Central memory CD4-positive, alpha-beta T cell (primary cell): ENCODE data around the gene BNC2.

ENCODE experiments used
- DNase-seq: peaks from one replicate; pipeline ENCODE4 v3.0.0; 2022

The BNC2 gene

DNA sequence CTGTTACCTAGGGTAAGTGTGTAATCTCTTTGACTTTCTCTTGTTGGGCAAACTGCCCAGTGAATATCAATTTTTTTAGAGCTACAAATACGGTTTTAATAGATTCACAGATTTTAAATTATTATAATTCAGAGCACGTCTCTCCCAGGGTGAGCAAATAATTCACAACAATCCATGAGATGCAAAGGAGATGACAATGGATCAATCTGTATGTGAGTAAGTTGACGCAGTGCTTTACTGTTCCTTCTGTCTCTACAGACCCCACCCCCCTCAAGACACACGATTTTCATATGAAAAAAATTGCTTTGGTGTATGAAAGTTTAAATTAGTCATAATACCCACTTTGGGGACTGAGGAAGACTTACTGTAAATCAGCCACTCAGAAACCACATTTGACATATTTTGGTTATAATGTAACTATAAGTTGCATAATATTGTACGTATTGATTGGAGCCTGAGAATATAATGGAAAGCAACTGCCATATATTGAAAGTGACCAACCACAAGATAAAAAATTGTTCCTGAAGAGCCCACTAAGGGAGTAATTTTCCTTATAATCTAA is 201.7 kb downstream of the BNC2 start:
- DNase-seq = no peak

- DNase-seq = no peak
These were observed 206.3 kb downstream of the BNC2 start for GRCh38 chr9:16664211-16664610.

- DNase-seq = no peak
These were observed 208.7 kb downstream of the BNC2 start for GRCh38 chr9:16661816-16662215.

- DNase-seq = no peak
These were observed 211.4 kb downstream of the BNC2 start for GRCh38 chr9:16659096-16659495.

GRCh38 chr9:16656432-16657169 is 213.9 kb downstream of the BNC2 start:
- no peak for DNase-seq

DNA sequence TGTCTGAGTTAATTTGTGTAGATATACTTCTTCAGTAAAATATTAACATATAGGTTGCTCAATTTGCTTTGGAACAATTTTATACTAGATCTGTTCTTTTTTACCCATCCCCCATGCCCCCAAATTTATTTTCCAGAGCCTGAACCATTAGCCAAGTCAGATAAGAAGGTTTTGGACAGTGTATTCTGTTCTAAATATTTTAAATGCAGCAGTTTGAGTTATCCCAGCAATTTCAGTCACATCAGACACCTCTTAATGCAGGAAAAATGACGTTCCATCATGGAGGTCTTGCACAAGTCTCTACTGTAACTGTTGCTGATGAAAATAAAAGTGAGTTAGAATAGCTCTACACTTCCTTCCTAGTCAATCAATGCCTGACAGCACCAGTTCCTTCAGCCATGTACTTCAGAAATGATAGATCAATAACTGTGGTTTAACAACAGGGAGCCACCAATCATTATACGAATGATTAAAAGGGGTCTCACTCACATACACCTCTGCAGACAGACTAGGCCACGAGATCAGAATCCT is 215.8 kb downstream of the BNC2 start:
- no peak for DNase-seq

- DNase-seq = no peak
These were observed 216.7 kb downstream of the BNC2 start for GRCh38 chr9:16653491-16654399.

- DNase-seq = no peak
These were observed 217.9 kb downstream of the BNC2 start for GRCh38 chr9:16652582-16652981.

GRCh38 chr9:16651446-16651964 is 219.0 kb downstream of the BNC2 start:
- DNase-seq = no peak

DNA sequence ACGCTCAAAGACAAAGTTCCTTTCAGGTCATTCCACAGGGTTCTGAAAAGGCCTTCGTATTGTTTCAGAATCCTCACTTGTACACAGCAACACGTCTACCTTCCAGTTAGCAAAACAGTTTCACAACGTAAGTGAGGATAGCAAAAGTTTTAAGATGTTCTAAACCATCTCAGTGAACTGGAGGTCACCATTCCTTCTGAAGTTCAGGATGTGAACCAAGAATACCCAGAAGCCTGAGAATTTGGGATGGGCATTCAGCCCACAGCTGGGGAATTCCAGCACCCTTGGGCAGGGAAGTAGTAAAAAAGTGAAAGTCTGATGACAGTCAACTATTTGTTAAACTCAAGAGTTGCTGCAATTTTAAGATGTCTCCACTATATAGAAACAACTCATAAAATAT is 224.5 kb downstream of the BNC2 start:
- no peak for DNase-seq

- DNase-seq = no peak
These were observed 227.9 kb downstream of the BNC2 start for GRCh38 chr9:16642421-16643109.

GRCh38 chr9:16640649-16641048 is 229.8 kb downstream of the BNC2 start:
- no peak for DNase-seq

DNA sequence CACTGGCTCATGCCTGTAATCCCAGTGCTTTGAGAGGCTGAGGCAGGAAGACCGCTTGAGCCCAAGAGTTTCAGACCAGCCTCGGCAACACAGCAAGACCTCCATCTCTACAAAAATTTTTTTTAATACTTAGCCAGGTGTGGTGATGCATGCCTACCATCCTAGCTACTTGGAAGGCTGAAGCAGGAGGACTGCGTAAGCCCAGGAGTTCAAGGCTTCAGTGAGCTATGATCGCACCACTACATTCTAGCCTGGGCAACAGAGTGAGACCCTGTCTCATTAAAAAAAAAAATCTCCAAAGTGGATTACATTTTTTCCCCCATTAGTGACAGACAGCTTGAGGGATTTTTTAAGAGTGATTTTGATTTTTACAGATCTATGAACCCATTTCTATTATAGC is 230.8 kb downstream of the BNC2 start:
- DNase-seq = no peak

- no peak for DNase-seq
These were observed 232.6 kb downstream of the BNC2 start for GRCh38 chr9:16637911-16638310.

DNA sequence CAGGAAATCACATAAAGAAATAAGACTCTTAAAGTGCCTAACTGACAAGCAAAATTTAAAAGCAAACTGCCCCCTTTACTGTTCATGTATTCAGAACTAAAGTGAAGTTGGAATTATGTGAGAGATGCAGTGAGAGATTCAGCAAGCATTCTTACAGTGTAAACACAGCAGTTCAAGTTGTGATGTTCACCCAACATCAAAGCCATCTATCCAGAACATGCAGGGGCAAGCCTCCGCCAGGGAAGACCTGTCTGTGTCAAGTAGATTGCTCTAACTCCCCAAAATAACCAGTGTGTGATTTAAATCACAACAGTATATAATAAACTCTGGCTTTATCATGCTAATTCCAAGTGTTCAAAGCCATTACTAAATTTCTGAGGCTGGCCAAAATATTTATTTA is 233.3 kb downstream of the BNC2 start:
- no peak for DNase-seq

GRCh38 chr9:16633794-16634193 is 236.7 kb downstream of the BNC2 start:
- no peak for DNase-seq

GRCh38 chr9:16628413-16628812 is 242.1 kb downstream of the BNC2 start:
- DNase-seq = no peak

GRCh38 chr9:16627967-16628366 is 242.5 kb downstream of the BNC2 start:
- DNase-seq = no peak

DNA sequence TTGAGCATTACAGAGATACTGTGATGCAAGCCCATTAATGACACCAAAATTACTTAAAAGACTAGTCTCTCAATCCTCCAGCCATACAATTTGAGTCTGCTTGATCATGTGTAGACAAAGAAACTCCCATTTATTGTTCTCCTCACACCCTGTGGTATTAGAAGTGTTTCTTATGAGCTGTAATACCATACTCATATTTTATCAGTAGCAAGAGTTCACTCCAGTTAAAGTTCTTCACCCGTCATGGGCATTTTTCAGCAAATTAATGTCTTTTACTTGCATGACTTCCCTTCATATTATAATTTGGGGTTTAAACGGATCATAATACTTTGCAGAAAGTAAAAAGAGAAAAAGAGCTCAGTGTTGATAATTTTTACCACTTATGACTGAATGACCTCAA is 242.9 kb downstream of the BNC2 start:
- no peak for DNase-seq

- DNase-seq = no peak
These were observed 243.8 kb downstream of the BNC2 start for GRCh38 chr9:16626577-16627130.

- DNase-seq = no peak
These were observed 244.7 kb downstream of the BNC2 start for GRCh38 chr9:16625811-16626210.

DNA sequence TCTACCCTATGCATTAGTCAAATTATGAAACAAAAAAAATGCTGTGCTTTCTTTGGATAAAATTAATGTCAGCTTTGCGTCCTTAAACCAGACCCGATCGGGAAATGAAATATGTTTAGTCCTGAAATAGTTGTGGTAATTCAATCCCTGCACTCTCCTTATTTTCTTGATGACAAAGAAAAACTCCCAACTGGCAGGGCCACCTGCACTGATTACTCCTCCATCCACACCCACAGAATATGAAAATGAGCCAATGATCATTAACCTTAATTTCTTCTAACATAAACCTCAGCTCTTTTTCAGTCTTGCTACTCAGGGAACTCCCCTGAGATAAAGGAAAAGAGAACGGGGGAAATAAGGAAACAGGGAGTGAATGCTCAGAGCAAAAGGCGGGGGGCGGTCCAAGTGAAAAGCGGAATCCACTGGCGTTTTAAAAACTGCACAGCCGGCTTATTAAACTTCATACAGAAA is 245.3 kb downstream of the BNC2 start:
- DNase-seq = no peak
